ENCODE measurements around the gene VRK1.
A peak's percentile ranks its signal among the peaks of the same experiment; 100 is the strongest.

Gene VRK1

DNA sequence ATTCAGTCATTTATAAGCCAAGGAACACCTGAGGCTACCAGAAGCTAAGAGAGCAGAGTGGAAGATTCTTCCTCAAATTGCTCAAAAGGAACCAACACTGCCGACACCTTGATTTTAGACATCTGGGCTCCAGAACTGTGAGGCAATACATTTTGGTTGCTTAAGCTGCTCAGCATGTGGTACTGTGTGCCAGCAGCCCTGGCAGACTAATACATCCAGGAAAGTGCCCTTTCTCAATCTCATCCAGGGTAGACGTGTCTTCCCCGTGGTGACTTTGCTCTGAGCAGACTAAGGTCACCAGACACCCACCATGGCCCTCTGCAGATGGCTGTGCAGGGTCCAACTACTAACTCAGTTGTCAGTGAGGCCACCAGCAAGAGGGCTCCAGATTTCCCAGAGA lies 122.8 kb downstream of the VRK1 start:
- peak; percentile 1 for DNase-seq (ENCODE audit: low spot score)

DNA sequence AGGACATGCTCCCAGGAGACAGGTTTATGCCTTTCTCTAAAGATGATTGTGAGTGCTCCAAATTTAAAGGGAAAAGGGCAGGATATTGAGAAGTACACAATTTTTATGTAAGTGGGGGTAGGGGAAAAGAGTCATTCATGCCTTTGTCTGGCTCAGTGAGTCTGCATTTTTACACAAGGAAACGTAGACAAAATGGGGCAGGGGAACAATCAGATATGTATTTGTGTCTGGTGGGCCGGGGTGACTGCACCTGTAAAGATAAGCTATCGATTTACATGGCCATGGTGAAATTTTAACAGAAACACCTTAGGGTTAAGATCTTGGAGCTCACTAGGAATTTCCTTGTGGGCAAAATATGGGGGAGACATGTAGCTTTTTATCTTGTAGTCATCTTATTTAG lies 123.6 kb downstream of the VRK1 start:
- DNase-seq (ENCODE audit: low spot score) = no peak

DNA sequence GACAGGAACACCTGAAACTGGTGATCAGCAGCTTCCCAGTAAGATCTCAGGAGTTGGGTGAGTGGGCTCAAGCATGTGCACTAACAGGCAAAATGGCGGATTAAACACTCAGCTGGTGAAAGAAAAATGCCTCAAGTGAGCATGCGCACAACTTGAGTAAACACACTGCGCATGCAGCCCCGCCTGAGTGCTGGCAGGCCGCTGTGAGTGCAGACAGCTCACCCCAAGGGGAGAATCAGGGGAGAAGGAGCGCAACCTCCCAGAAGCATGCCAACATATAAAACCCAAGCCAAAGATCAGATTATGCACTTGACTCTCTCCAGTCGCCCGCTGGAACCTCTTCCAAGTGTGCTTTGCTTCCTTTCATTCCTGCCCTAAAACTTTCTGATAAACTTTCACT lies 125.8 kb downstream of the VRK1 start:
- DNase-seq (ENCODE audit: low spot score) = no peak

DNA sequence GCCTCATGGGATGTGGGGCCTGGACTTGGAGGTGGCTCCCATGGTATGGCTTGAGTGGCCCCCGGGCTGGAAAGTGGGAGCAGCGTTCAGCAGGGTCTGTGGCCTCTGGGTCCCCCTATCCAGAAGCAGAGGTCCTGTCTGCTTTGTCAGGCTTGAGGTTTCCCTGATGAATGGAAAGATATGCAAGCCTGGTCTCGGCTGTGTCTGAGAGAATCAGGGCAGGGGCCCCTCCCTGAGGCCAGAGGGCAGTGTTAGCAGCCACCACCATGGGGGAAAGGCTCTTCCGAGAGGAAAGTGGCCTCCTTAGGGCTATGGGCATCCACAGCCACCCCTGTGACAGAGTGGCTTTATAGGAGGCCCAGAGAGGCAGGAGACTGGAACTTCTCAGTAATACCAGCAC lies 128.2 kb downstream of the VRK1 start:
- DNase-seq (ENCODE audit: low spot score) = no peak

DNA sequence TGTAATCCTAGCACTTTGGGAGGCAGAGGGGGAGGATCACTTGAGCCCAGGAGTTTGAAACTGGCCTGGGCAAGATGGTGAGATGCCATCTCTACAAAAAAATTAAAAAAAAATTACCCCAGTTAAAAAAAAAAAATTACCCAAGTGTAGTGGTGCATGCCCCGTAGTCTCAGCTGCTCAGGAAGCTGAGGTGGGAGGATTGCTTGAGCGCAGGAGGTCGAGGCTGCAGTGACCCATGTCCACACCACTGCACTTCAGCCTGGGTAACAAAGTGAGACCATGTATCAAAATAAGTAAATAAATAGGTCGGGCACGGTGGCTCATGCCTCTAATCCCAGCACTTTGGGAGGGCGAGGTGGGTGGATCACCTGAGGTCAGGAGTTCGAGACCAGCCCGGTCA lies 128.8 kb downstream of the VRK1 start:
- no peak for DNase-seq (ENCODE audit: low spot score)

DNA sequence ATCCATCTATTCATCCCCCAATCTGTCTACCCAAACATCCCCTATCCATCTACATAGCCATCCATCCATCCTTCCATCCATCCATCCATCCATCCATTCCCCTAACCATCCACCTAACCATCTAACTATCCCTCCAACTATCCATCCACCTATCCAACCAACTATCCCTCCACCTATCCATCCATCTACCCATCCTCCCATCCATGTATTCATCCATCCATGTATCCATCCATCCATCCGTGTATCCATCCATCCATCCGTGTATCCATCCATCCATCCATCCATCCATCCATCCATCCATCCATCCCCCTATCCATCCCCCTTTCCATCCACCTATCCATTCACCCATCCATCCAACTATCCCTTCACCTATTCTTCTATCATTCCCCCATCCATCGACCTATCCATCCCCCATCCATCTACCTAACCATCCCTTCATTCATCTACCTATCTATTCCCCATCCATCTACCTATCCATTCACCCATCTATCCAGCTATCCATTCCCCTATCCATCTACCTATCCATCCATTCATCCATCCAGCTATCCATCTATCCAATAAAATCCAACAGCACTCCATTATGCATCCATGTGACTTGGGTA lies 131.7 kb downstream of the VRK1 start:
- DNase-seq (ENCODE audit: low spot score) = no peak

DNA sequence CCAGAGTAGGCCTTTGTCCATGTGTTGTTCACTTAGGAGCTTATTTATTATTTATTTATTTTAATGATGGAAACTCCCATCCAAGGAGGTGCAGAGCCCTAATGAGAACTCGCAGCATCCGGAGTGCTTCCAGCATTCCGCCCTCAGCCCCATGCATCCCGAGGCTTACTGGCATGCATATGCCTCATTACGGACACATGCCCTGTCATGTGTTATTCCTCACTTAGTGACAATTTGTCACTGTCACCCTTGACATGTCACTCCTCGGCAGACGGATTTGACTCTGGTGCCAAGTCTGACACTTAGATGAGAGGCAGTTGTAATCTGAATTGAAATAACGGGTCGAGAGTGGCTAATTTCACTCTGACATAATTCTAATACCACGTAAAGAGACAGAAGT lies 132.8 kb downstream of the VRK1 start:
- no peak for DNase-seq (ENCODE audit: low spot score)

DNA sequence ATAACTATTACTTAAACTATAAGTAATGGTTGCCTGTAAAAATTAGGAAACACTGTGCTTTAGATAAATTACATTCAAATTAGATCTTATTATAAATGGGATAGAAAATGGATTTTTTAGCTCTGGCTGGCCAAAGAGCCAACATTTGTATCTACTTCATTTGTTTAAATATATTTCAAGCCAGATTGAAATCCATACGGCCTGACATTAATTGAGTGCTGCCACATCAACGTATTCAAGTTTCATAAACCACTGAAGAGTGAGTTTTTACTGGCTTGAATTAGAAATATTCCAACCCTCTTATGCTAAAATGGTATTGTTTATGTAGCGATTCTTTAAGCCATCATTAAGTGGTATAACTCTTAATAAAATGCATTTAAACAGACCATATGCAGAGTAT lies 133.3 kb downstream of the VRK1 start:
- no peak for DNase-seq (ENCODE audit: low spot score)

Data from pons (tissue), 1 donor.